Mucosa of descending colon (tissue), 3 donors: ENCODE results near the gene LINGO1. TPM values are rescaled to one million over a fixed set of nuclear protein-coding genes. Genes with fewer than 3 reads are reported as not detected.

ENCODE experiments used
- ATAC-seq: fragments of 200-7000 bp; cut with Tn5 transposase; one replicate; pipeline ENCODE4 v1.9.1; 2020; ENCODE audit warnings: mild to moderate bottlenecking, moderate library complexity
- DNase-seq, 3 donors: peaks; one replicate each; pipeline ENCODE4 v3.0.0-alpha.2; 2020
- H3K36me3 ChIP-seq: fragments of 200-600 bp; one replicate; pipeline ENCODE4 v1.8.0; 2021; ENCODE audit warnings: low read depth, mild to moderate bottlenecking
- H3K4me1 ChIP-seq: fragments of 200-600 bp; one replicate; pipeline ENCODE4 v1.8.0; 2021; ENCODE audit warnings: low read depth, mild to moderate bottlenecking
- H3K4me3 ChIP-seq: fragments of 200-600 bp; one replicate; pipeline ENCODE4 v1.8.0; 2021; ENCODE audit warnings: mild to moderate bottlenecking
- H3K9me3 ChIP-seq: fragments of 200-600 bp; one replicate; pipeline ENCODE4 v1.8.0; 2021; ENCODE audit warnings: mild to moderate bottlenecking
- intact Hi-C, 2 donors: fragments of 100-400 bp; cut with DNase I in 1 of 2; cut with micrococcal nuclease in 1 of 2; formaldehyde crosslinking; loops; one replicate each; pipeline versions ENCODE4 v1.11.0 to v1.11.1; 2022; cut with DNase I, micrococcal nuclease
- total RNA-seq, 3 donors: library from RNA; stranded (reverse); fragmentation: NEBNext Ultra II Directional in 2 of 3; extraction: Animal tissue kit (Norgen Biotek cat#: 25700) in 2 of 3; gene quantifications; one replicate each; pipeline versions ENCODE4 v1.2.1 to v1.2.4, GENCODE V29; 2021 to 2023
- TF ChIP-seq, protein P1 (sequence below): fragments of 200-600 bp; IDR thresholded peaks from one replicate; pipeline ENCODE4 v1.8.0; 2022; ENCODE audit warnings: antibody characterized with exemption, mild to moderate bottlenecking
- donor health status: DM: no; HTN: no; CAD: no; lungs with moderate emphysema.
- donor health status: DM: no; HTN: no; CAD: no.
- donor health status: DM: no; HTN: yes; CAD: no.

LINGO1 gene
- total RNA-seq, 3 donors from 2014 or later: 1.8 to 2.6 (median 1.9) TPM

DNA sequence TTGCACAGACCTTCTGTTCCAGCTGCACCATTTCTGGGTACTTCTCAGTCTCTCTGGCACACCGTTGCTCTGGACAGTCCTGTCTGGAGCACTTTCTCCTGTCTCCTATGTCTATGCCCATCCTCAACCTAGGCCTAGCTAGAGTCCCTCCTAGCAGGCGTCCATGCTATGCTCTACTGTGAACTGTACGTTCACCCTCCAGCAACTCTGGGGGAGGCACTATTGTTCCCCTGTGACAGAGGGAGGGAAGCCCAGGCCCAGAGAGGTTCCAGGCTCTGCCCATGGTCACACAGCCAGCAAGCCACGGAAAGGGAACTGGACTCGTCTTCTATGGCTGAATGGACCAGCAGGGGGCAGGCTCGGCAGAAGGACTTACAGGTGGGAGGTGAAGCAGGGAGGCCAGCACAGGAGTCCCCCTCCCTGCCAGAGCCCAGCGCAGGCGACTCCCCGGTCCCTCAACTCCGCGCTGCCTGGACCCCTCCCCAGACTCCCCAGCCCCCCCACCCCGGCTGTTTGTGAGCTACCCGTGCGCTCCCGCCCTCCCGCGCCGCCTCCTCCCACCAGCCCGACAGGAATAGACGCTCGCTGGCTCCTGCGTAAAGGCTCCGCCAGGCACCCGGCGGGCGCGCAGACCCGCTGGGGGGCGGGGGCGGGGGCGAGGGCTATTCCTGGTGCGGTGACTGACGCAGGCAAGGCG lies 1.7 kb upstream of the LINGO1 start:
- no peak overlapping the region for H3K4me3 ChIP-seq
- TF ChIP-seq, protein P1, sequence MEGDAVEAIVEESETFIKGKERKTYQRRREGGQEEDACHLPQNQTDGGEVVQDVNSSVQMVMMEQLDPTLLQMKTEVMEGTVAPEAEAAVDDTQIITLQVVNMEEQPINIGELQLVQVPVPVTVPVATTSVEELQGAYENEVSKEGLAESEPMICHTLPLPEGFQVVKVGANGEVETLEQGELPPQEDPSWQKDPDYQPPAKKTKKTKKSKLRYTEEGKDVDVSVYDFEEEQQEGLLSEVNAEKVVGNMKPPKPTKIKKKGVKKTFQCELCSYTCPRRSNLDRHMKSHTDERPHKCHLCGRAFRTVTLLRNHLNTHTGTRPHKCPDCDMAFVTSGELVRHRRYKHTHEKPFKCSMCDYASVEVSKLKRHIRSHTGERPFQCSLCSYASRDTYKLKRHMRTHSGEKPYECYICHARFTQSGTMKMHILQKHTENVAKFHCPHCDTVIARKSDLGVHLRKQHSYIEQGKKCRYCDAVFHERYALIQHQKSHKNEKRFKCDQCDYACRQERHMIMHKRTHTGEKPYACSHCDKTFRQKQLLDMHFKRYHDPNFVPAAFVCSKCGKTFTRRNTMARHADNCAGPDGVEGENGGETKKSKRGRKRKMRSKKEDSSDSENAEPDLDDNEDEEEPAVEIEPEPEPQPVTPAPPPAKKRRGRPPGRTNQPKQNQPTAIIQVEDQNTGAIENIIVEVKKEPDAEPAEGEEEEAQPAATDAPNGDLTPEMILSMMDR: peak; percentile 53
- DNase-seq (peak; percentile 75 to 90 (median 89)), ATAC-seq (peak; percentile 69)
- no peaks in the 10 kb centered on the region for H3K36me3 ChIP-seq
- intact Hi-C loops: loop anchor here in 1 of 2 donors (10.0 kb wide), 1 partner anchor 190 kb away; no protein-coding TSS in a partner anchor
- no peaks in the 10 kb centered on the region for H3K9me3 ChIP-seq
- peaks cover 16% of the 10 kb centered on the region for H3K4me1 ChIP-seq

DNA sequence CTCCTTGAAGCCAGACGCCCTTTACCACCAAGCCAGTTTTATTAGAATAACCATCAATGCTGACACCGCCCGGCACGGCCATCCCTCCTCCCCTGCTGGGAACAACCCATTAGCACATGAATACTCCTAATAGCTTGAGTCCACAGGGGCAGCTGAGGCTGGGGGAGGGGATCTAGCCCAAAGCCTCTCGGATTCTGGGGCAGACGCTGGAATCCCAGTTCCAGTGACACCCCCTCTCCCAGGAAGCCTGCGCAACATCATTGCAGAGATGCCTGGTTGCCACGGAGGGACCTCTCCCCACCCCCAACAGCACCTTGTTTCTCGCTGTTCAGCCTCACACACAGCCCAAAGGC lies 1.2 kb upstream of the LINGO1 start:
- peaks cover 16% of the 10 kb centered on the region for H3K4me1 ChIP-seq
- peak in 1 of 3 donors; percentile 41 for DNase-seq
- no peaks in the 10 kb centered on the region for H3K9me3 ChIP-seq
- TF ChIP-seq, protein P1: no peak
- H3K4me3 ChIP-seq: no peak overlapping the region
- intact Hi-C loops: loop anchor here in 1 of 2 donors (10.0 kb wide), 1 partner anchor 191 kb away; no protein-coding TSS in a partner anchor
- no peaks in the 10 kb centered on the region for H3K36me3 ChIP-seq
- no peak for ATAC-seq

DNA sequence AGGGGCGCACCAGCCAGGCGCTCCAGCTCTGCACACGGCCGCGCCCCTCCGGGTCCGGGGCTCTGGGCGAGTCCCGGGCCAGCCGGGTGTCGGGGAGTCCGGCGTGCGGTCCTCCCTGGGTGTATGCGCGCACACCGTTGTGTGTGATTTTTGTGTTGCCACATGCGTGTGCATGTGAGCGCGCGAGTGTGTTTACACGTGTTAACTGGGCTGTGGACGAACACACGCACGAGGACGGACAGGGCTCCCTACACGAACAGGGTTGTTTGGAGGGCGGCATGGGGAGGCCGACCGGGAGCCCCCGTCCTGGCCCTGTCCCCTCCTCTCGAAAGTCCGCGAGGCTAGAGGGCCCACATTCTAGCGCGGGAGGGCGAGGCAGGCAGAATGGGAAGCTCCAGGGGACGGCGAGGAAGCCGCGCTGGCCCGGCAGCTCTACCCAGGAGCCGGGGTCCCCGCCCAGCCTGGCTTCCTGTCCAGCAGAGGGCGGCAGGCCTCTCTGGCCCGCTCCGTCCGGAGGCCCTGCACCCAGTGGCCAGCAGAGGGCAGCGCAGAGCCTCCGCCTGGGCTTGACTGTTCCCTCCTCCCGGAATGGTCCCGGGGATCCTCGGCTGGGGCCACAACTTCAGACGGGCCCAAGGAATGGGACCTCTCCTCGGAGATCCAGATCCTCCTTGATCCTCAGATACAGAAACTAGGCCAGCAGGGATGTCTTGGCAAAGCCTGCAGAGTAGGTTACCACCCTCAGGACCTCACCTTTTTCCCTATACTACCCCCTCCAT lies 611 bp upstream of the LINGO1 start:
- DNase-seq: peak; percentile 83 to 94 (median 92)
- intact Hi-C loops: loop anchor here in 1 of 2 donors (10.0 kb wide), 1 partner anchor 191 kb away; no protein-coding TSS in a partner anchor
- Histone ChIP-seq H3K4me3 (no peak overlapping the region), H3K36me3 (no peaks in the 10 kb centered on the region), H3K4me1 (peaks cover 16% of the 10 kb centered on the region), H3K9me3 (no peaks in the 10 kb centered on the region)
- TF ChIP-seq, protein P1: peak; percentile 99
- peak; percentile 98 for ATAC-seq

DNA sequence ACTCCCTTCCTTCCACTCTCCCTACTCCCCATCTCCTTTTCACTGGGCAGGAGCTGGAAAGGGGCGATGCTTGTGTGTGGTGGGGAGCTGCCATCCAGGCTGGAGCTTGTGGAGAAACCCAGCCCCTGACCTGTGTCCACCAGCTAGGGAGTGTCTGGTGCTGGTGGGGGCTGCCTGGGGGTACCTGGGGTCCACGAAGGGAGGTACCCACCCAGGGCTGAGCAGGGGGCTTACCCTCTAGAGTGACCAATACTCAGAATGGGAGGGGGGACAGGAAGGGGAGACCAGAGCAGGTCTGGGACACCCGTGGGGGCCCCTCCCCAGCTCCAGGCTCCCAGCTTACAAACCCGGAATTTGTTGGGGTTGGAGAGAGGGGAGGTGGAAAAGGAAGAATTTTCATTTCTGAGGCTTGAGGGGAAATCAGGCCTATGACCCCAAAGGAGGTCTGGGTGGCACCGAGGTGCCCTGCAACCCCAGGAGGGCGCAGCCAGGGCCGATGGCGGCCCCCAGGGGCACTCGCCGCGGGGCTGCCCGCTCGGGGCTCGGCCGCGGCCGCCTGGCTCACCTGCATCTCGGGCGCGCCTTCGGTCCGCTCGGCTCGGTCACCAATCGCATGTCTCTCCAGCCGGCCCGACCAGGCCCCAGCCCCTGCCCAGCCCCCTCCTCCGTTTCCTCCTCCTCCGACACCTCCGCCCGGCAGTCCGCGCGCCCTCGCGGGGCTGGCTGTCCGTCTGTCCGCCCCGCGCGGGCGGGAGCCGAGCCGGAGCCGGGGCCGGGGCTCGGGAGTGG lies 773 bp downstream of the LINGO1 start:
- intact Hi-C loops: loop anchor here in 1 of 2 donors (10.0 kb wide), 1 partner anchor 193 kb away; no protein-coding TSS in a partner anchor
- no peaks in the 10 kb centered on the region for H3K36me3 ChIP-seq
- H3K4me1 ChIP-seq: peaks cover 16% of the 10 kb centered on the region
- no peak for DNase-seq
- H3K4me3 ChIP-seq: no peak overlapping the region
- ATAC-seq: no peak
- TF ChIP-seq, protein P1: no peak
- H3K9me3 ChIP-seq: no peaks in the 10 kb centered on the region
